HepG2 (cell line): Measurements from ENCODE around the gene SLIT3. TPM values are rescaled to one million over a fixed set of nuclear protein-coding genes. Genes with fewer than 3 reads are reported as not detected.
A peak's percentile ranks its signal among the peaks of the same experiment; 100 is the strongest.

ENCODE experiments used
- ATAC-seq: fragments of 200-7000 bp; cut with Tn5 transposase; 3 replicates; pipeline ENCODE4 v1.9.1; 2020; ENCODE audit warnings: mild to moderate bottlenecking, moderate library complexity
- BruUV-seq: library from RNA; stranded (reverse); fragments of 400-500 nt; replicated peaks from 2 replicates; lab custom pipeline; 2021; lab: Mats Ljungman, UMichigan
- CTCF ChIA-PET: fragments of 300-600 bp; formaldehyde crosslinking; extraction: SDS; loops from one replicate; lab custom pipeline; 2021; ENCODE audit warnings: low total read pairs, inconsistent platforms, low intra/inter-chr PET ratio; lab: Yijun Ruan, JAX
- POLR2A ChIA-PET: fragments of 350-600 bp; sonication (Branson Sonifier 250); formaldehyde crosslinking; loops from one replicate; lab custom pipeline; 2020; ENCODE audit warnings: antibody characterized with exemption, inconsistent platforms; lab: Yijun Ruan, JAX
- DNase-seq: peaks from one replicate; pipeline ENCODE4 v3.0.0-alpha.2; 2015; ENCODE audit warnings: low spot score
- FAIRE-seq: peaks from 3 replicates; lab custom pipeline; 2011; peaks lifted over from hg19 to GRCh38; lab: Jason Lieb, UNC
- H2AFZ ChIP-seq: one replicate; pipeline ENCODE4 v1.6.1; 2011; ENCODE audit warnings: low read length, inconsistent platforms
- H3K27ac ChIP-seq: fragments of 300-600 bp; 3 replicates; pipeline ENCODE4 v1.8.0; 2011; ENCODE audit warnings: mixed run types, mild to moderate bottlenecking, mixed read lengths, low read length, inconsistent platforms; ENCODE audit not compliant: insufficient read depth; ENCODE audit errors: extremely low read length
- H3K27me3 ChIP-seq, 2 experiments: fragments of 200-600 bp in 1 of 2; 2 replicates in 1 of 2; 3 replicates in 1 of 2; pipeline versions ENCODE4 v1.6.0 to v1.8.0; 2011; ENCODE audit warnings: low read length in 2 of 2, mild to moderate bottlenecking in 2 of 2, moderate library complexity in 2 of 2, inconsistent platforms in 1 of 2; ENCODE audit not compliant: insufficient read depth in 2 of 2, control insufficient read depth in 1 of 2
- H3K36me3 ChIP-seq, 2 experiments: fragments of 200-600 bp in 1 of 2; replicated peaks in 1 of 2; 2 replicates in 1 of 2; 3 replicates in 1 of 2; pipeline versions ENCODE4 v1.5.1 to v1.8.0; 2011; ENCODE audit warnings: low read length in 2 of 2, inconsistent platforms in 1 of 2; ENCODE audit not compliant: insufficient read depth in 2 of 2, control insufficient read depth in 1 of 2
- H3K4me1 ChIP-seq: 2 replicates; pipeline ENCODE4 v1.5.1; 2012; ENCODE audit warnings: low read length, inconsistent platforms; ENCODE audit not compliant: insufficient read depth
- H3K4me2 ChIP-seq: 2 replicates; pipeline ENCODE4 v1.6.0; 2011; ENCODE audit warnings: low read depth, low read length, inconsistent platforms
- H3K4me3 ChIP-seq, 3 experiments: fragments of 200-600 bp in 1 of 3; sonication (generic), shearing (Covaris generic) in 1 of 3; replicated peaks in 1 of 3; 2 replicates each; pipeline ENCODE4 v1.5.1; 2011 to 2016; ENCODE audit warnings: low read length in 3 of 3, inconsistent platforms in 2 of 3, low read depth in 2 of 3, mild to moderate bottlenecking in 2 of 3, control low read depth in 1 of 3, mixed read lengths in 1 of 3; ENCODE audit not compliant: insufficient read depth in 1 of 3
- H3K79me2 ChIP-seq: one replicate; pipeline ENCODE4 v1.6.1; 2011; ENCODE audit warnings: low read length, inconsistent platforms; ENCODE audit not compliant: insufficient read depth
- H3K9ac ChIP-seq: 2 replicates; pipeline ENCODE4 v1.6.0; 2011; ENCODE audit warnings: mild to moderate bottlenecking, low read depth, low read length, inconsistent platforms; ENCODE audit not compliant: insufficient read depth
- H3K9me3 ChIP-seq: 2 replicates; pipeline ENCODE4 v1.5.1; 2012; ENCODE audit warnings: mild to moderate bottlenecking, low read length
- H4K20me1 ChIP-seq: 2 replicates; pipeline ENCODE4 v1.6.0; 2011; ENCODE audit warnings: inconsistent platforms, mild to moderate bottlenecking, low read length, moderate library complexity; ENCODE audit not compliant: insufficient read depth
- CTCF ChIP-seq: sonication (generic); formaldehyde crosslinking; IDR thresholded peaks from 2 replicates; pipeline ENCODE4 v1.5.0; 2020; ENCODE audit warnings: mild to moderate bottlenecking, missing genetic modification reagents, moderate library complexity
- PLRG1 ChIP-seq: fragments of 450-650 bp; conservative IDR thresholded peaks from 2 replicates; pipeline ENCODE4 v1.6.1; 2016
- SMC3 ChIP-seq: IDR thresholded peaks from 2 replicates; pipeline ENCODE4 v1.6.1; 2011; ENCODE audit warnings: low read length, improper control_type of control experiment
- STAG1 ChIP-seq: sonication (generic); formaldehyde crosslinking; IDR thresholded peaks from 2 replicates; pipeline ENCODE4 v1.4.0; 2020; ENCODE audit warnings: missing genetic modification reagents
- XRCC5 ChIP-seq: fragments of 200-400 bp; formaldehyde crosslinking; optimal IDR thresholded peaks from 2 replicates; pipeline ENCODE3; 2017; ENCODE audit warnings: mild to moderate bottlenecking, low read length
- ZNF121 ChIP-seq: sonication (generic); formaldehyde crosslinking; IDR thresholded peaks from 2 replicates; pipeline ENCODE4 v1.5.0; 2020; ENCODE audit warnings: mild to moderate bottlenecking, missing genetic modification reagents
- ZNF720 ChIP-seq: sonication (generic); formaldehyde crosslinking; IDR thresholded peaks from 2 replicates; pipeline ENCODE4 v1.4.0; 2020; ENCODE audit warnings: missing genetic modification reagents
- WGBS: methylation state at CpG from one replicate; pipeline ENCODE4 v1.1.6; 2017; ENCODE audit warnings: low lambda C conversion rate; 5-methylcytosine and 5-hydroxymethylcytosine counted together
- in situ Hi-C: cut with HindIII; loops from 2 replicates; pipeline ENCODE4 v1.10.0; 2017; ENCODE audit warnings: low pct_unique_long_range_greater_than_20kb; ENCODE audit not compliant: extremely low pct_ligation_motif_present
- intact Hi-C: fragments of 100-400 bp; cut with micrococcal nuclease; formaldehyde crosslinking; loops from one replicate; pipeline ENCODE4 v1.10.0; 2022; ENCODE audit not compliant: unreplicated experiment
- polyA plus RNA-seq, 8 experiments: library from polyadenylated mRNA; depleted of rRNA in 3 of 8; stranded (reverse) in 7 of 8; unstranded in 1 of 8; fragments of >200 nt; fragmentation: Illumina TruSeq in 4 of 8; extraction: Trizol in 4 of 8; gene quantifications; 2 replicates each; pipeline versions ENCODE4 v1.2.1 to v1.2.3, GENCODE V29; 2011 to 2016; ENCODE audit warnings: low read depth in 4 of 8, missing spikeins in 1 of 8, mixed read lengths in 1 of 8; ENCODE audit not compliant: insufficient read depth in 1 of 8
- total RNA-seq, 5 experiments: library from RNA; depleted of rRNA; stranded (reverse); fragments of >200 nt; fragmentation: Illumina TruSeq; extraction: Trizol; gene quantifications; 2 replicates each; pipeline ENCODE4 v1.2.3, GENCODE V29; 2016; ENCODE audit warnings: low read depth in 1 of 5

Gene SLIT3
- total and polyA plus RNA-seq, 2 of the 13 experiments (the other 11 are each of a cell fraction or from before 2014, with no cell fraction given): not detected

- H3K36me3 ChIP-seq: no peaks in the 10 kb centered on the region
- peak; percentile 84 for ATAC-seq
- CTCF ChIA-PET: interaction anchor here (0.6 to 1.9 kb wide), 4 partner anchors 312 to 623 kb away, joined by 3 to 15 read pairs (median 6); no protein-coding TSS in a partner anchor
- H3K9ac ChIP-seq: no peak overlapping the region
- POLR2A ChIA-PET: no interaction called here
- H3K27ac ChIP-seq: no peak overlapping the region
- no peaks in the 10 kb centered on the region for H3K79me2 ChIP-seq
- WGBS: 7% methylated on average over 15 of the region's 17 CpGs
- H3K9me3 ChIP-seq: no peaks in the 10 kb centered on the region
- H3K4me1 ChIP-seq: no peaks in the 10 kb centered on the region
- peak; percentile 70 for FAIRE-seq
- in situ Hi-C loops: loop anchor here (5.0 to 10.0 kb wide), 2 partner anchors 315 to 628 kb away; no protein-coding TSS in a partner anchor
- intact Hi-C loops: loop anchor here (1.0 kb wide), 1 partner anchor 623 kb away; no protein-coding TSS in a partner anchor
- peak; percentile 69 for TF ChIP-seq STAG1 (CRISPR knock-in tag)
- peak; percentile 66 for TF ChIP-seq XRCC5
- TF ChIP-seq PLRG1: no peak
- TF ChIP-seq ZNF720 (CRISPR knock-in tag): no peak
- peak; percentile 80 for TF ChIP-seq SMC3
- TF ChIP-seq CTCF (CRISPR knock-in tag): peak; percentile 78
- TF ChIP-seq ZNF121 (CRISPR knock-in tag): no peak
- H2AFZ ChIP-seq: no peak overlapping the region
- H3K4me3 ChIP-seq: no peak overlapping the region
- no peak overlapping the region for H3K4me2 ChIP-seq
- peak; percentile 44 for DNase-seq
- no peaks in the 10 kb centered on the region for H4K20me1 ChIP-seq
- no TSS peak for BruUV-seq
- H3K27me3 ChIP-seq: peaks cover 2 to 28% of the 10 kb centered on the region in 2 experiments; a peak in 3 of 5 replicates
These were observed 1.7 kb upstream of the SLIT3 start for GRCh38 chr5:169302491-169303118.
